SIG-M5 treated with dmso at 0.1 percent for 504 hours (cell line): ENCODE measurements around the gene PSMD1.
"Not testable (repeated sequence)": the region's sequence is repeated elsewhere in the genome, so short reads cannot be mapped to it uniquely, and the experiment has no call there.

ENCODE experiments used
- DNase-seq: peaks from one replicate; lab custom pipeline; 2025; ENCODE audit not compliant: unreplicated experiment; lab: John Stamatoyannopoulos, UW

The PSMD1 gene

DNA sequence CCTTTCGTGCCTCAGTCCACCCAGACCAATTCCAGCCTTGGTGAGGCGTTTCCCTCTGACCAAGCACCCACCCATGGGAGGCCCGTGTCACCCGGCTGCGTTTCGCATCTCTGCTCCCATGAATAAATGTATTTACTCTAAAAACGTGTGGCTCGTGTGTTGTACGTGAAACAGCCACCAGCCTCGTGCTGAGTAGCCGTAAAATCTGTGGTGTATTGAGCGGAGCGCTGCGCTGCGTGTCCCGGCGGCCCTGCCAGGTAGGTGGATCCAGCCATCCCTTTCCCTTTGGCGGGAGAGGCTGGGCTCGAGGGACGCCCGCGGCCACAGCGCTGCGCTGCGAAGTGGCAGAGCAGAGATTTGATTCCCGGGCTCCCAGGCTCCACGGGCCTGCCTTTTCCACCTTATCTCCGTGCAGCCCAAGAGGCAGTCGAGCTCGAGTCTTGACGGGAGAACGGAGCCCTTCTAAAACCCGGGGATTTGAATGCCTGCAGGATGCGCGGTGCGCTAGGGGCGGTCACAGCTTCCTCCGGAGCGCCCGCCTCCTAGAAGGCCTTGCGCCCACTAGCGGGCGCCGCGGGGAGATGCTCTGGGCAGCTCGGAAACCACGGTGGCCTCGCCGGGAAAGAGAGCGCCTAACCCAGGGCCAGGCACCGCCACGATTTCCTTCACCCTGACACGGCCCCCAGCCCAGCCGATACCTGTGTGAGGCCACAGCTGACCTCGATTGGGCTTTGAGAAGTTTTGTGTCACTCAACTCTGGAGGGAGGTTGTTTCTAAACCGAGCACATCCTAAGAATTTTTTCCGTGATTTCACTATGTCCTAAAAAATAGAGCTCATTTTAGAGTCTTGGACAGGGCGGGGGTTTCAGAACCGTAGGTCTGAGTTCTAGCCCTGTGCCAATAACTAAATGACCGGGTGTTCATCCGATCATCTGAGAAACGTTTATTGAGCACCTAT lies 3.9 kb upstream of the PSMD1 start:
- DNase-seq: peak; percentile 71

DNA sequence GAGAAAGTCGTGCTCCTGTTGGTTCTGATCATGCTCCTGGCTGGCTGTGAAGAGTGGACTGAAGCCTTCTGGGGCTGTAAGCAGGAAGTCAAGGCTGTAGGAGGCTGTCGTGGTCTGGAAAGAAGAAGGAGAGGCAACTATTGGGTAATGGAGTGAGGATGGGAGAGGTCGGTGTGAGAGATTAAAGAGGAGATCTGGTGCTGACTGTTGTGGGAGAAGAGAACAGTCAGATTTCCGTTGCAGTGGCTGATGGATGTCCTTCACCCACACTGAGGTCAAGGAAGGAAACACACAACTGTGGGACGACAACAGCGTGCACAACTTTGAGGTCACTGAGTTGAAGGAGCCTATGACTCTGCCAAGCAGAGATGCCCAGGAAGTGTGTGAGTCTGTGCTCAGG lies 2.8 kb upstream of the PSMD1 start:
- DNase-seq: no peak

DNA sequence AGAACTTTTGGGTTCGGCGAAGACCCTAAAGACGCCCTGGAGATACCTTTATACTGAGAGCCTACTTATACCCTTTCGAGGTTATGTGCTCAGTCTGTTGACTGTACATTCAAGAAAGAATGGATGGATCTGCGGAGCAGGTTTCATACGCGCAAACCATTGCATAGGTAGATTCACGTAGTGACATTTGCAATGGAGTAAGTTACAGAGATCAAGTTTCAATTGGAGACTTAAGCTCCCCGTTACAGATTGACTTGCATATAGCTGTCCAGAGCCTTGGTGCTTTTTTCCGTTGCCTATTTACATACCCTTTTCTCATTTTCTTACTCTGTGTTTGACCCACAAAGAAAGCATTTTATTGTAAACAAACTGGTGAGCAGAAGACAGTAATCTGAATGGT lies 923 bp downstream of the PSMD1 start:
- no peak for DNase-seq

DNA sequence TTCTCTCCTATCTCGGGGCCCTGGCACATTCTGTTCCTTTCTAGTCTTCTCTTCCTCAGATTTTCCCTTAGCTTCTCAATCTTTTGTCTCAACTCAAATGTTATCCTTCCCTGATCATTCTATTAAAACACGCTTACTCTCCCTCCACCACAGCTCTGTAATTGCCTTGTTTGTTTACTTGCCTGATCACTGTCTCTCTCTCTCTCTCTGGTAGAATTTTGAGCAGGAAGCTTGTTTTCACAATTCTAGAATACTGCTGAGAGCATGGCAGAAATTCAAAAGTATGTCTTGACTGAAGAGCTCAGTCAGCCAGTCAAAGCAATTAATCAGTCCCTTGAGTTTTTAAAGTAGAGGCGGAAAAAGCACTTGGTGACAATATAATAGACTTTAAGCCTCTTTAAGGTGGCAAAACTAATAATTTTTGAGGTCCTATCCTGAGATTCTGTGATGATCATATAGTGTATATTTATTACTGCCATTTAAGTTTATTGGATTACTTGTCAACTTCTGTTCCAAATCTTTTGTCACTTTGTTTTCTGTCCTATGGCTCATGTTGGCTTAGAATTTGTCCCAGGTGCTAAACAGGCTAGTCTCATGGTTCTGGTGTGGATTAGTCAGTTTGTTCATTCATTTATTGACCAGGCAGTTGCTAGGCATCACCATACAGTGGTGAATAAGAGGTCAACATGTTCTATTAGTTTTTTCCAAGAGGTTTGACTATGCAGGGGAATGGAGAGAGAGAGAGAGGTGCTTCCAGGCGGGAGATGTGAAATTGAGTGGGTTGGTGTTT lies 2.3 kb downstream of the PSMD1 start:
- no peak for DNase-seq

DNA sequence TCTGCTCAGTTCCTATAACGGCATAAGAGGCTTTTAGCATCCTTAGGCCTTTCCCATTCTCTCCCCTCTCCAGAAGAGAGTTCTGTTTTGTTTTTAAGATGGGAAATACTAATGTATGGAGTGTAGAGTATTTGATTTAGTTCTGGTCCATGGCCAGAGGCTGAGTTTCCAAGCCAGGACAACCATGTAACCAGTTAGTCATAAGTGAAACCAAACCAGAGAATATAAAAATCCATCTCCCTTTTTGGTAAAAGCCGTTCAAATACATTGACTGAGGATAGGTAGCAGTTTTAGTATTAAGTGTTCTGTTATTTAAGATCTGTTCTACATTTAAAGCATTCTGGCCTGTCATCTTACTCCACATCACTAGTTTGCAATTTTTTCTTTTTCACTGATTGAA lies 3.1 kb downstream of the PSMD1 start:
- DNase-seq: no peak

DNA sequence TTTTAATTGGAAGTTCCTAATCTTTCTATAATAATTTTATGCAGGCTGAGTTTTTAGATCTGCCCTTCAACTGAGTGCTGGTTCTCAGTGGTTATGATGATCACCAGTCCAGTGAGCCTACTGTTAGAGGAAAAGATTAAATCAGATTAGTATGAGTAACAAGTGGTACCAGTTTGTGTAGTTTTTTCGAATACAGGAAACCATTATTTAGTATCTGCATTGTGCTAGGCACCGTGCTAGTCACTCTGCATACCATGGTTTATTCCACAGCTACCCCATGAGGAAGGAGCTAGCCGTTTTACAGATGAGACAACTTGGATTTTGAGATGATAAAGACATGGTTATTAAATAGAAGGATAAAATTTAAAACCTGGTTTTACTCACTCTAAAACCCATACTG lies 6.1 kb downstream of the PSMD1 start:
- no peak for DNase-seq

DNA sequence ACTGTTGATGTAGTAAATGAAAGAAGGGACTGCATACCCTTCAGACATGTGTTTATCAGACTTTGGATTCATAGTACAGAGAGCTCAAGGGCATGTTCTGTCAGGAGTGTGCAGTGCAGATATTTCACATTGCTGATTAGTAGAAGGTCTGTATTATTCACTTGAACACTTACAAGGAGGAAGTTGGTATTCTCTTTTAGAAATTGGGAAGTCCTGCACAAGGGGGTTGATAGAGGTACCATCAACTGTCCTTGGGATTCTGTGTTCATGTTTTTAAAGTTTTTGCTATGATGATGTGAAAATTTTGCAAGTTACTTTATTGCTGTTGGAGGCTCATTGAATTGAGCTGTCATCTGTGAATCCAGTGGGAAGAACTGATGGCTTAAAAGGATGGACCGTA lies 6.7 kb downstream of the PSMD1 start:
- peak; percentile 44 for DNase-seq

DNA sequence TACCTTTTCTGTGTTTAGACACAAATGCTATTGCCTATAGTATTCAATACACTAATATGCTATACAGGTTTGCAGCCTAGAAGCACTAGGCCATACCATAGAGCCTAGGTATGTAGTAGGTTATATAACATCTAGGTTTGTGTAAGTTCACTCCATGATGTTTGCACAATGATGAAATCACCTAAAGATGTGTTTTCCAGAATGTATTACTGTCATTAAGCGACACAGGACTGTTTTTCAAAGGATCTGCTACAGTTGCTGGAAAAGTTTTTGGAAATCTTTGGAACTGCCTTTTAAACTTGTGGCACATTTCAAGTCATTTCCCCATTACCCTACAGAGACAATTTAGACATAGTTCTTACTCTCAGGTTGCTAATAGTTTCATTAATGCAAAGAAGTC lies 9.3 kb downstream of the PSMD1 start:
- DNase-seq: no peak

DNA sequence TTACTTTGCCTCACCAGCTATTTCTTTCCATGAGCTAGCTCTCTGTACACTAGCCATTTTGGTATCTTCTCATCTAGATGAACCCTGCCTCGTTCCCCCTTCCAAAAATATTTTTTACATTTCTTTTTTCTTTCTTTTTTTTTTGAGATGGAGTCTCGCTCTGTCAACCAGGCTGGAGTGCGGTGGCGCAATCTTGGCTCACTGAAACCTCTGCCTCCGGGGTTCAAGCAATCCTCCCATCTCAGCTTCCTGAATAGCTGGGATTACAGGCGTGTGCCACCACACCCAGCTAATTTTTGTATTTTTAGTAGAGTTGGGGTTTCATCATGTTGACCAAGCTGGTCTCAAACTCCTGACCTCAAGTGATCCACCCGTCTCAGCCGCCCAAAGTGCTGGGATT lies 10.9 kb downstream of the PSMD1 start:
- DNase-seq: not testable (repeated sequence)

DNA sequence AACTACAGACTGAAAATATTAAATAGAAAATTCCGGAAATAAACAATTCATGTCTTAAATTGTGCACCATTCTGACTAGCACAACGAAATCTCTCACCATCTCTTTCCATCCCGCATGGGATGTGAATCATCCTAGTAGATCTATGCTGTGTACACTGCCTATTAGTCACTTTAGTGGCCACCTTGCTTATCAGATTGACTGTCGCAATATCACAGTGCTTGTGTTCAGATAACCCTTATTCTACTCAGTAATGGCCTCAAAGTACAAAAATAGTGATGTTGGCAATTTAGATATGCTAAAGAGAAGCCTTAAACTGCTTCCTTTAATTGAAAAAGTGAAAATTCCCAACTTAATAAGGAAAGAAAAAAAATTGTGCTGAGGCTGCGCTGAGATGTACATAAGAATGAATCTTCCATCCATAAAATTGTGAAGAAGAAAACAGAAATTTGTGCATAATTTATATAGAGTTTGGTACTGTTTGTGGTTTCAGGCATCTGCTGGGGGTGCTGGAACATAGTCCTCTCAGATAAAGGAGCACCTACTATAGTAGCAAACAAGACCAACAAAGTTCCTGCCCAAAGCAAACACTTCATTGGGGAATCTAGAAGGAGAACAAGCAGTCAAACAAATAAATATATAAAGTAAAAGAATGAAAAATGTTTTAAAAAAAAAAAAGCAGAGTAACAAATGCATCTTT lies 12.0 kb downstream of the PSMD1 start:
- peak; percentile 16 for DNase-seq

DNA sequence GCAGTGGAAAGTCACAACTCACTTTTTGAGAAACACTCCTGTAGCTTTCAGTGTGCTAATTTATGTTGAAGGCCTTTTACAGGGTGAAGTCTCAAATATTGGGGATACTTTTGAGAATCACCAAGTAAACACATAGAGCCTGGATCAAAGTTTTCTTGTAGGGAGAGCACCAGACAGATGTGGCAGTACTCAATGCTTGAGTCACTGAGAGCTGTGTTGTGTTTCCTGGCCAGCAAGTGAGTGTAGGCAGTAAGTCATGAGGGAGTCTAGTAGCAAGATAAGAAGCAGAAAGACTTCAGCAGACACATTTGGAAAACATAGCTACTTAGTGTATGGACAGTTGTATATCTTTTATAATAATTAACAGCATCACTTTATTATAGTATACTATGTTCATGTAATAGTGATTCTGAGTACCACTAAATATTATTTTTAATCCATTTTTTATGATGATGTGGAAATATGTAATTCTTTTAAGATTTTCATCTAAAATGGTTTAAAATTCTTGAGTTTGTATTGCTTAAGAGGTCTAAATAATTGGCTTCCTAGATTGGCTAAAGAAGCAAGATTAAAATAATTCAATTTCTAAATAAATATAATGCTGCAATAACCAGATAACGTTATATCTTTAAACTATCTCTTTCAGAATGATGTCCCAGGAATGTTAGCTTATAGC lies 12.8 kb downstream of the PSMD1 start:
- DNase-seq: no peak

DNA sequence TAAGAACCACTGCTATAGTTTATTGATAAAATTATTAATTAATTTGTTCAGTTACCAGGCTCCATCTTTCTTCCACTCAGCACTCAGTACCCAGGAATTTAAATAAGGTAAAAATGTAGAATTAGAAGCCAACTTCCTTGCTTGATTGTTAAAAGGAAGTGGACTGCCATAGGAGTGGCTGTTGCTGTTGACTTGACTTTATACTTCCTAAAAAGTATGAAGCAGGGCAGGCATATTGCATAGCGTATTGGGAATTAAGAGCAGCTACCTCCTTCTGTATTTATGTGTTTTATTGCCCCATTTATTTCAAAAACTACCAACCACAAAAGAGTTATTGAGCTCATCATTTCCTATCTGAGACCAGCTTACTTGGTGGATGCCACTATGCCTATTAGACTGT lies 27.9 kb downstream of the PSMD1 start:
- DNase-seq: no peak

DNA sequence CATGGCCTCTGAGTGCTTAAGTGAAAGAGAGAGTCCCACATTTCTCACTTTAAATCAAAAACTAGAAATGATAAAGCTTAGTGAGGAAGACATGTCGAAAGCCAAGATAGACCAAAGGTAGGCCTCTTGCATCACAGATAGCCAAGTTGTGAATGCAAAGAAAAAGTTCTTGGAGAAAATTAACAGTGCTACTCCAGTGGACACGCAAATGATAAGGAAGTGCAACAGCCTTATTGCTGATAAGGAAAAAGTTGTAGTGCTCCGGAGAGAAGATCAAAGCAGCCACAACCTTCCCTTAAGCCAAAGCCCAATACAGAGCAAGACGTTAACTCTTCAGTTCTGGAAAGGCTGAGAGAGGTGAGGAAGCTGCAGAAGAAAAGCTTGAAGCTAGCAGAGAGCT lies 32.1 kb downstream of the PSMD1 start:
- no peak for DNase-seq

DNA sequence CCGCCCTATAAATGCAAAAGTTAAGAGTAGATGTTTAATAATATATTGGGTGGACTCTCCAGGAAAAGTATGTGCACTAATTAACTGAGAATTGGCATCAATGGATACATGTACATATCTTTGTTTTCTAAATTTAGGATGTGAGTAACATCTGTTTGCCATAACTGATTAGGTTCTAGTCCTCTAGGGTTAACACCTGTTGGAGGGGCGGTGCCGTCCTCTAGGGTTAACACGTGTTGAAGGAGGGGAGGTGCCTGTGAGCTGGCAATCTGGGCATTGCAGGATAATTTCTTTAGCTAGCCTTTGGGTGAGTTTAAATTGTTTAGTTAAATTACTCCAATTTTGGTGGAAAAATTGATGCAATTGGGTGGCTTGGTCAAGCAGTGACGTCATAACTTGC lies 37.3 kb downstream of the PSMD1 start:
- DNase-seq: no peak

DNA sequence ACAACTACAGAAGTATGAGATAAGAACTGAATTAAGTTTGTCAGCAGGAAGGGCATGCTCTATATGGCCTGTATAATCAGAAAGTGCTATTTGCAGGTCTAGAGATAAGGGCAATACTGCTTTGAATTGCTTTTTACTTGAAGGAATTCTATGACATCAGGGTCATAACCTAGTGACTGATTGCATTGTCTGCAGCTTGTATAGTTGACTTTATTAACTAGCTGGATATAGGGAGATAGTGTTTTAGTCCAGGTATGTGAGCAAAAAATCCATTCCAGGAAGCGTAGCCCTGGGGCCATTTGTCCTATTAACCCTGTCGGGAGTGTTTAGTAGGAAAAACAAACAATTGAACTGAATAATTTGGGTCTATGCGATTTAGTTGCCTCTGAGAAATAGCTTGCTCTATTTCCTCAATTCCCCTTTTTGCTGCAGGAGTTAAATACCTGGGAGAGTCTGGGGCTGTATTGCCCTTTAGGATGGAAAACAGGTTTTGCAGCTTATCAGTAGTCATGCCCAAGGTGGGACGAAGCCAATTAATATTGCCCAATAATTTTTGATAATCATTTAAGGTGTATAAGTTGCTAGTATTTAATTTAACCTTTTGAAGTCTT lies 38.2 kb downstream of the PSMD1 start:
- no peak for DNase-seq

DNA sequence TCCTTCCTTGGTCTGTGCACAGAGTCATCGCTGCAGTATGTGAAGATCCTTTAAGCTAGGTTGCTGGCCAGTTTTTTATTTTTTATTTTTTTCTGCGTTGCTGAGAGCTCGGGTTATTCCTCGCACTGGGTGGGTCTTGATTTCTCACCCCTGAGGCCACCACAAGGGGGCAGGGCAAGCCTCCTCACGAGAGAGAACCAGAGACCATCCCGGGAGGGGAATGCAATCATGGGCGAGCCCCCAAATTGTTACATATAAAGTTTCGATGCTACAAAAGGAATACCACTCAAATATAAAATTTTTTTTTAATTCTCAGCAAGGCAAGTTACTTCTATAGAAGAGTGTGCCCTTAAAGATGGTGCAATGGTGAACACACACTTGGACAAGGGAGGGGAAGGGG lies 43.3 kb downstream of the PSMD1 start:
- no peak for DNase-seq

DNA sequence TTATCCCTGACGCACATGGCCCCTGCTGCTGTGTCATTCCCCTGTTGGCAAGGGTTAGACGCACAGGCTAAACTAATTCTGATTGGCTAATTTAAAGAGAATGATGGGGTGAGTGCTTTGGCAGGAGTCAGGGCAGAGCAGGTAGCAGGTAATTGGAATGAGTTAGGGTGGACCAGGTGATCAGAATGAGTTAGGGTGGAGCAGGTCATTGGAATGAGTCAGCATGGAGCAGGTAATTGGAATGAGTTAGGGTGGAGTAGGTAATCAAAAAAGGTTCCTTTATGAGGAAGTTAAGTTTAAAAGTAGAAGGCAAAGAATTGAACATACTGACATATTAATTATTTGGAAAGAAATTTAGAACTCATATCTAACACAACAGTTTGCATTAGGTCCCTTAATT lies 43.7 kb downstream of the PSMD1 start:
- DNase-seq: not testable (repeated sequence)

DNA sequence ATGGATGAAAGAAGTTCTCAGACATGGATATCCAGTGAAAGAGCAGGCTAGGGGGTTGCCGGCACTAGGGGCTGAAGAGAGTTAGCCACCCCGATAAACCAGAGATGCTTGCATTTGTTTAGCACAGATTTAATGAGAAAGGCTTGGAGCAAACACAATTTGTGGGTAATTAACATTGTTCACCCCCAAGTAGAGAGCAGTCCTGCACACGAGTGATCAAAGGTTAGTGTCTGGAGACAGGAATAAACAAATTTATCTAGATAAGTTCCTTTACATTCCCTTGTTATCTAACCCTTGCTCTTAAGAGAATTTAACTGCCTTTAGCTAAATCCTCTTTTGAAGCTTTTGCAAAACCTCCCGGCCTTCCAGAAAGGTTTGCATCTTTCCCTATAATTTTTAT lies 44.3 kb downstream of the PSMD1 start:
- DNase-seq: no peak

DNA sequence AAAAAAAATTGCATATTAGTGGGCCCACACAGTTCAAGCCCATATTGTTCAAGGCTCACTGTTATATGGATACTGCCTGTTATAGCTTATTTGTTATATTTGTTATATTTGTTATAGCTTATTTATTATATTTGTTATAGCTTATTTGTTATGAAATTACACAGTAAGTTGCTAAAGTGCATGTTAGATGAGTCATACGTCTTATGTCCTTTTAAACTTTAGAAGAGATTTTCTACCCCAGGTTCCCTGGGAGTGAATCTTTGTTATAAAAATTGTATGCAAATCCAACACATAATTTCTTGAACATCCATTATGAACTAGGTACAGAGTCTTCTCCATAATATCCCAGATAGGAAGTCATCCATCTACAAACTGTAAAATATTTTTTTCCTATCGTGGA lies 46.1 kb downstream of the PSMD1 start:
- DNase-seq: no peak

DNA sequence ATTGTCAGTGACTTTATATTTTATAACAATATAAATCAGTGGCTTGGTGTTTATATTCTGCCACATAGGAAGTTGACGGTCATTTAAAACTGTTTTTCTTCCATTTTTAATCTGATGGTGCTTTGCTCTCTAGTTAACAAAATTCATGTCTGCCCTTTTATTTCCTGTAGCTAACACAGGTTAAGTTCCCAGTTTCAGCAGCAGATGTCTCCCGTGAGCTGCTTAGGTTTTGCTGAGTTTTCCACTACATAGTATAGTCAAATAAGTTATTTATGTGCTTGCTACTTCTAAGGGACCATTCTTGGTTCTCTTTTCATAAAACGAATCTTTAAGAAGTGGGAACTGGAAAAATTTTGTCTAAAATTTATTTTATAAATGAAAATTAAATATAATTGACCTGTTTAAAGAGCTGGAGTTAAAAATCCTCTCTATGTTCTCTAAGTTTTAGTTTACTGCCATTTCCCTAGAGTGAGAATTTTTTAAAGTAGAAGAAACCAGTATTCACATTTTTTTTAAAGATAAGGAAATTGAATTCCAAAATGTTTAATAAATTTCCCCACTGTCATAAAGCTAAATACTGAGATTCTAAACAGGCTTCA lies 47.5 kb downstream of the PSMD1 start:
- peak; percentile 60 for DNase-seq
